ENCODE data around the gene DDC. TPM values are rescaled to one million over a fixed set of nuclear protein-coding genes. Genes with fewer than 3 reads are reported as not detected.

The DDC gene, protein sequence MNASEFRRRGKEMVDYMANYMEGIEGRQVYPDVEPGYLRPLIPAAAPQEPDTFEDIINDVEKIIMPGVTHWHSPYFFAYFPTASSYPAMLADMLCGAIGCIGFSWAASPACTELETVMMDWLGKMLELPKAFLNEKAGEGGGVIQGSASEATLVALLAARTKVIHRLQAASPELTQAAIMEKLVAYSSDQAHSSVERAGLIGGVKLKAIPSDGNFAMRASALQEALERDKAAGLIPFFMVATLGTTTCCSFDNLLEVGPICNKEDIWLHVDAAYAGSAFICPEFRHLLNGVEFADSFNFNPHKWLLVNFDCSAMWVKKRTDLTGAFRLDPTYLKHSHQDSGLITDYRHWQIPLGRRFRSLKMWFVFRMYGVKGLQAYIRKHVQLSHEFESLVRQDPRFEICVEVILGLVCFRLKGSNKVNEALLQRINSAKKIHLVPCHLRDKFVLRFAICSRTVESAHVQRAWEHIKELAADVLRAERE
- 10 to 100 TPM in 1 of 2 donors, 1 to 10 TPM in 1; 6.6 to 17.1 TPM for total RNA-seq

DNA sequence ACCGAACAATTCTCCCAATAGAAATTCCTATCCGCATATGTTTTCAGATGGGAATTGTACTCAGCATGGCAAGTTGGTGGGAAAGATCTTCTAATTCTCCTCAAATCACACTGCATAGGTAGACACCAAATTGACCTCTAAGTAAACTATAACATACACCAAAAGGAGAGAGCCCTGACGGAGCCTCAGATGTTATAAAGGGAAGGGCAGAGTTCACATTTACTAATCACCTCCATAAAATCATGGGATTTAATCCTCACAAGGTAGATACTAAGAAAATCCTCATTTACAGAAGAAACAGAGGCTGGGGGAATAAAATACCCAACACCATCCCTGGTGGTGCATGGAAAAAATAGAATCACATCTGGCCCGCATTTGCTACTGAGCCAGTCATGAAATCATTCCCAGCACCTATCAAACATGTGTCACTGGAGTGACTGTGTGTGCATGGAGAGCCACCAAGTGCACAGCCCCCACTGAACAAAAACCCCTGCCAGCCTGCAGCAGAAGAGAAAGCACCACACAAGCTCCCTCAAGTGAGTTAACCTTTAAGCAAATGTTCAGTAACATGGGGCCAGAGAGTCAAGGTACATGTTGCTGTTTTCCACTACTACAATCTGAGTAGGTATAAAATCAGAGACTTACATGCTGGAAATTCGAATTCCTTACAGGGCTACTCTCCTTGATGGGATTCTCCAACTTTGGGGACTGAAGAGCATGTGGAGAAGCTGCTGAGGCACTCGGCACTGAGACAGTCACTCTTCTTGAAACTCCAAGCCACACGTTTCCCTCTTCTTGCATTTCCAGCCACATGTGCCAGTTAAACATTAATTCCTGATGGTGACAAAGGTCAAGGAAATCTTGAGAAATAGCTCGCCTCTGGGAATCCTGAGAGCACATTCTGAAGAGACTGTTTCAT lies at the start of gene DDC:
TSS of gene DDC (minus strand) at position 766 of the 919 bp plus-strand sequence. CDS start 21,320 bp downstream, outside the sequence.
- ATAC-seq (peak; percentile 73), DNase-seq (peak in 3 of 4 donors; percentile 33 to 53 (median 40))
- H3K27me3 ChIP-seq, result no peaks in the 10 kb centered on the region
- H3K36me3 ChIP-seq (replicated peaks in 1 of 2; ENCODE audit: insufficient read depth in 1 of 2, low read depth in 2 of 2), result no peaks in the 10 kb centered on the region
- TF ChIP-seq POLR2A (IDR thresholded peaks at IDR 0.05), result no peak
- TF ChIP-seq, protein P1, sequence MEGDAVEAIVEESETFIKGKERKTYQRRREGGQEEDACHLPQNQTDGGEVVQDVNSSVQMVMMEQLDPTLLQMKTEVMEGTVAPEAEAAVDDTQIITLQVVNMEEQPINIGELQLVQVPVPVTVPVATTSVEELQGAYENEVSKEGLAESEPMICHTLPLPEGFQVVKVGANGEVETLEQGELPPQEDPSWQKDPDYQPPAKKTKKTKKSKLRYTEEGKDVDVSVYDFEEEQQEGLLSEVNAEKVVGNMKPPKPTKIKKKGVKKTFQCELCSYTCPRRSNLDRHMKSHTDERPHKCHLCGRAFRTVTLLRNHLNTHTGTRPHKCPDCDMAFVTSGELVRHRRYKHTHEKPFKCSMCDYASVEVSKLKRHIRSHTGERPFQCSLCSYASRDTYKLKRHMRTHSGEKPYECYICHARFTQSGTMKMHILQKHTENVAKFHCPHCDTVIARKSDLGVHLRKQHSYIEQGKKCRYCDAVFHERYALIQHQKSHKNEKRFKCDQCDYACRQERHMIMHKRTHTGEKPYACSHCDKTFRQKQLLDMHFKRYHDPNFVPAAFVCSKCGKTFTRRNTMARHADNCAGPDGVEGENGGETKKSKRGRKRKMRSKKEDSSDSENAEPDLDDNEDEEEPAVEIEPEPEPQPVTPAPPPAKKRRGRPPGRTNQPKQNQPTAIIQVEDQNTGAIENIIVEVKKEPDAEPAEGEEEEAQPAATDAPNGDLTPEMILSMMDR (IDR thresholded peaks at IDR 0.05), result no peak
- no peak within 1 kb of the TSS for H3K4me3 ChIP-seq
- intact Hi-C loops (cut with DNase I), result no loop called here
- 24 to 35% methylated on average over 8 of the region's 8 CpGs for WGBS, 2 donors
- H3K9me3 ChIP-seq, result no peaks in the 10 kb centered on the region
- H3K4me1 ChIP-seq, result peaks cover 24% of the 10 kb centered on the region
- H3K27ac ChIP-seq, result peak within 1 kb of the TSS; percentile 53 to 64 (median 57)

DNA sequence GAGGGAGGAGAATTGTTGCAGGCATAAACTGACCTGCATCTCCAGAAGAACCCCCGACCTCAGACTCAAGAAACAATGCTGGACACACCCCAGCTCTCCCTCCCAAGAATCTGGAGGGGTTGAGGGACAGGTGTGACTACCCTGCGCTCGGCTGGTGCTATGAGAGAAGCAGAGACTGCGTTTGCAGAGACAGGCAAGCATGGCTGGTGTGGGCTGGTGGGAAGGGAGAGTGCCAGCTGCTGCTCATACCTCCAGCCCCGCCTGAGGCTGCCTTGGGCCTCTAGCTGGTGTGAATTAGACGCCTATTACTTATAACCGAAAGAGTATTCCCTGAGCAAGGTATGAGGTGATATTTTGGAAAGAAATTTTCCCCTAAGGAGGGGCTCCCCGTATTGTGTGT lies 48.3 kb upstream of the DDC start:
- Histone ChIP-seq H3K27ac (peak overlapping the region in 1 of 4 donors; percentile 49), H3K9me3 (no peaks in the 10 kb centered on the region), H3K36me3 (replicated peaks in 1 of 2; ENCODE audit: insufficient read depth in 1 of 2, low read depth in 2 of 2) (peaks cover 9 to 40% of the 10 kb centered on the region in 2 donors), H3K4me1 (peaks cover 35% of the 10 kb centered on the region), H3K27me3 (no peaks in the 10 kb centered on the region), H3K4me3 (no peak overlapping the region)
- TF ChIP-seq, protein P1 (IDR thresholded peaks at IDR 0.05), result no peak
- TF ChIP-seq POLR2A (IDR thresholded peaks at IDR 0.05), result no peak
- DNase-seq (no peak), ATAC-seq (no peak)
- WGBS, 2 donors, result 82 to 83% methylated on average over 7 to 8 of the region's 8 CpGs
- intact Hi-C loops (cut with DNase I), result no loop called here

DNA sequence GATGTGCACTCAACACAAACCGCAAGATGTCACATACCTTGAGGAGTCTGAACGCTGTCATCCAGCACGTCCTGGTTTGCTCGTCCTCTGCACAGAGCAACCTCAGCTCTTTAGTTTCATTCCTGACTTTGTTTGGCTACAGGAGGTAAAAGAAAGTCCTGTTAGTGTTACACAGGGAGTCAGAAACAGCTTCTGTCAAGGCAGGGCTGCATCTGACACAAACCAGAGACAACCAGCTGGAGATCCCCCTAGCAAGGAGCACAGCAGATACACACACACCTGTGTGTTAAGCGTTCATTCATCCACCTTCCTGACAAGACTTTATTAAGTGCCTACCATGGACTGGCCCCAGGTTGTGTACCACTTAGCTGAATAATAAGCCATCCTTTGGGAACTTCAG lies 47.5 kb upstream of the DDC start:
- H3K36me3 ChIP-seq (replicated peaks in 1 of 2; ENCODE audit: insufficient read depth in 1 of 2, low read depth in 2 of 2), result peaks cover 9 to 43% of the 10 kb centered on the region in 2 donors
- no peaks in the 10 kb centered on the region for H3K9me3 ChIP-seq
- H3K27me3 ChIP-seq, result no peaks in the 10 kb centered on the region
- ATAC-seq (no peak), DNase-seq (no peak)
- no peak overlapping the region for H3K4me3 ChIP-seq
- intact Hi-C loops (cut with DNase I), result no loop called here
- 87 to 96% methylated on average over 5 of the region's 5 CpGs for WGBS, 2 donors
- no peak overlapping the region for H3K27ac ChIP-seq
- no peak for TF ChIP-seq POLR2A (IDR thresholded peaks at IDR 0.05)
- TF ChIP-seq, protein P1 (IDR thresholded peaks at IDR 0.05), result no peak
- H3K4me1 ChIP-seq, result peaks cover 28% of the 10 kb centered on the region

DNA sequence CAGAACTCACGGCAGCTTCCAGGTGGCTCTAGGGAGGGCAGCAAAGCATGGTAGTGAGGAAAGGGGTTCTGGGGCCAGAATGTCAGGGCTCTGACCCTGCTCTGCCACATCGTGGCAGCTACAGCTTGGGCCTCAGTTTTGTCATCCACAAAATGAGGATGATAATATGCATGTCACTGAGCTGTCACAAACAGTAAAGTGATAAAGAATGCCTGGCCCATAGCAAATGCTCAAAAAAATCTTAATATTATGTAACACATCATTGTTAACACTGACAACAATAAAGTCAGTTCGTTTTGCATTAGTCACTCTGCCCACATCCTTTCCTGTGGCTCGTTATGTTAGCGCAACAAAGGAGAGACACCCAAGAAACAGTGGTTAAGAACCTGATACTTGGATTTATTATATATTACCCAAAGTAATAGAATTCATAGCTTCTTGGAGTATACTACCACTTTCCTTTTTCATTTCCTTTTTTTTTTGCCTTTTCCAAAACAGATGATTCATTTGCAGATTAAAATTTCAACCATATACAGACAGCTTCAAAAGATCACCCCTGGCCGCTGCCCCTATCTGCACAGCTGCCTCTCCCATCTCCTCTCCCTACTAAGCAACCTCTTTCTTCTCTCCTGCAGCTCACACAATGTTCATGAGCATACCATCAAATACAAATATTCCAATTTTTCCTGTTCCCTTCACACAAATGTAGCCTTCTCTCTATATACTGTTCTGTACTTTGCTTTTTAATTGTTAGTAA lies 45.5 kb upstream of the DDC start:
- TF ChIP-seq, protein P1 (IDR thresholded peaks at IDR 0.05), result no peak
- no peak for TF ChIP-seq POLR2A (IDR thresholded peaks at IDR 0.05)
- peaks cover 15% of the 10 kb centered on the region for H3K4me1 ChIP-seq
- DNase-seq, result no peak
- intact Hi-C loops (cut with DNase I), result no loop called here
- WGBS, 2 donors, result 69 to 72% methylated on average over 6 of the region's 6 CpGs
- H3K27me3 ChIP-seq, result no peaks in the 10 kb centered on the region
- no peaks in the 10 kb centered on the region for H3K9me3 ChIP-seq
- no peak overlapping the region for H3K27ac ChIP-seq
- H3K4me3 ChIP-seq, result no peak overlapping the region
- no peak for ATAC-seq
- peaks cover 13 to 60% of the 10 kb centered on the region in 2 donors for H3K36me3 ChIP-seq (replicated peaks in 1 of 2; ENCODE audit: insufficient read depth in 1 of 2, low read depth in 2 of 2)
